Adipocyte (in vitro differentiated cells): ENCODE measurements around the gene MTX2.
"Not testable (repeated sequence)": the region's sequence is repeated elsewhere in the genome, so short reads cannot be mapped to it uniquely, and the experiment has no call there.

Experiments used
- DNase-seq: peaks from one replicate; pipeline ENCODE4 v3.0.0-alpha.2; 2015; ENCODE audit warnings: low read depth
- H3K27me3 ChIP-seq: replicated peaks from 2 replicates; pipeline ENCODE4 v1.7.0; 2013; ENCODE audit warnings: mild to moderate bottlenecking, low read length, moderate library complexity; ENCODE audit not compliant: control insufficient read depth, insufficient read depth
- H3K36me3 ChIP-seq: 2 replicates; pipeline ENCODE4 v1.7.0; 2013; ENCODE audit warnings: low read length, mild to moderate bottlenecking, moderate library complexity; ENCODE audit not compliant: control insufficient read depth, insufficient read depth, severe bottlenecking
- H3K4me1 ChIP-seq: 2 replicates; pipeline ENCODE4 v1.7.0; 2013; ENCODE audit warnings: mild to moderate bottlenecking, low read length, moderate library complexity; ENCODE audit not compliant: control insufficient read depth, insufficient read depth
- H3K4me3 ChIP-seq: 2 replicates; pipeline ENCODE4 v1.7.0; 2013; ENCODE audit warnings: mild to moderate bottlenecking, low read length, moderate library complexity
- H3K9ac ChIP-seq: 2 replicates; pipeline ENCODE4 v1.7.0; 2013; ENCODE audit warnings: mild to moderate bottlenecking, low read length, moderate library complexity
- H3K9me3 ChIP-seq: 2 replicates; pipeline ENCODE4 v1.7.0; 2013; ENCODE audit warnings: mild to moderate bottlenecking, low read length, moderate library complexity; ENCODE audit not compliant: control insufficient read depth

MTX2 gene

GRCh38 chr2:176291809-176292283 lies 22.6 kb downstream of the MTX2 start:
- H3K36me3 ChIP-seq = no peaks in the 10 kb centered on the region
- H3K4me1 ChIP-seq = peaks cover 17% of the 10 kb centered on the region
- no peak for DNase-seq
- H3K27me3 ChIP-seq = no peaks in the 10 kb centered on the region
- no peak overlapping the region for H3K4me3 ChIP-seq
- no peak overlapping the region for H3K9ac ChIP-seq
- no peaks in the 10 kb centered on the region for H3K9me3 ChIP-seq

- Histone ChIP-seq H3K27me3 (no peaks in the 10 kb centered on the region), H3K4me3 (no peak overlapping the region), H3K9me3 (no peaks in the 10 kb centered on the region)
These were observed 23.4 kb downstream of the MTX2 start for GRCh38 chr2:176292608-176293007.

GRCh38 chr2:176293334-176293733 lies 24.1 kb downstream of the MTX2 start:
- Histone ChIP-seq H3K36me3 (no peaks in the 10 kb centered on the region), H3K4me1 (peaks cover 20% of the 10 kb centered on the region)
- no peak for DNase-seq

More at GRCh38 chr2:176292608-176293007, 23.4 kb downstream of the MTX2 start:
- no peak for DNase-seq
- Histone ChIP-seq H3K36me3 (no peaks in the 10 kb centered on the region), H3K9ac (no peak overlapping the region), H3K4me1 (peaks cover 20% of the 10 kb centered on the region)

GRCh38 chr2:176297067-176297466 lies 27.8 kb downstream of the MTX2 start:
- no peaks in the 10 kb centered on the region for H3K27me3 ChIP-seq
- H3K9me3 ChIP-seq = no peaks in the 10 kb centered on the region
- no peak overlapping the region for H3K4me3 ChIP-seq
- DNase-seq = no peak
- H3K4me1 ChIP-seq = peaks cover 20% of the 10 kb centered on the region
- H3K36me3 ChIP-seq = peaks cover 7% of the 10 kb centered on the region
- H3K9ac ChIP-seq = no peak overlapping the region

More at GRCh38 chr2:176293334-176293733, 24.1 kb downstream of the MTX2 start:
- Histone ChIP-seq H3K9ac (no peak overlapping the region), H3K4me3 (no peak overlapping the region), H3K27me3 (no peaks in the 10 kb centered on the region), H3K9me3 (no peaks in the 10 kb centered on the region)

- Histone ChIP-seq H3K9me3 (no peaks in the 10 kb centered on the region), H3K4me1 (peaks cover 17% of the 10 kb centered on the region), H3K27me3 (no peaks in the 10 kb centered on the region), H3K9ac (no peak overlapping the region), H3K36me3 (peaks cover 7% of the 10 kb centered on the region), H3K4me3 (no peak overlapping the region)
- DNase-seq = no peak
These were observed 28.5 kb downstream of the MTX2 start for GRCh38 chr2:176297737-176298136.

GRCh38 chr2:176306020-176306419 lies 36.8 kb downstream of the MTX2 start:
- peaks cover 11% of the 10 kb centered on the region for H3K36me3 ChIP-seq
- DNase-seq, H3K27me3 ChIP-seq, H3K9me3 ChIP-seq, H3K4me1 ChIP-seq, H3K4me3 ChIP-seq, H3K9ac ChIP-seq: not testable (repeated sequence)

GRCh38 chr2:176317199-176317598 lies 48.0 kb downstream of the MTX2 start:
- Histone ChIP-seq H3K9ac (no peak overlapping the region), H3K36me3 (peaks cover 10% of the 10 kb centered on the region), H3K4me3 (no peak overlapping the region), H3K4me1 (no peaks in the 10 kb centered on the region), H3K9me3 (no peaks in the 10 kb centered on the region), H3K27me3 (no peaks in the 10 kb centered on the region)
- no peak for DNase-seq

- Histone ChIP-seq H3K36me3 (peaks cover 10% of the 10 kb centered on the region), H3K27me3 (no peaks in the 10 kb centered on the region)
These were observed 48.4 kb downstream of the MTX2 start for GRCh38 chr2:176317623-176318065.

GRCh38 chr2:176321916-176322315 lies 52.7 kb downstream of the MTX2 start:
- Histone ChIP-seq H3K4me3 (no peak overlapping the region), H3K9ac (no peak overlapping the region), H3K4me1 (no peaks in the 10 kb centered on the region), H3K36me3 (peaks cover 3% of the 10 kb centered on the region), H3K27me3 (no peaks in the 10 kb centered on the region), H3K9me3 (no peaks in the 10 kb centered on the region)
- no peak for DNase-seq

More at GRCh38 chr2:176317623-176318065, 48.4 kb downstream of the MTX2 start:
- no peaks in the 10 kb centered on the region for H3K4me1 ChIP-seq
- H3K9ac ChIP-seq = no peak overlapping the region
- H3K9me3 ChIP-seq = no peaks in the 10 kb centered on the region
- H3K4me3 ChIP-seq = no peak overlapping the region
- DNase-seq = no peak

- no peak for DNase-seq
- Histone ChIP-seq H3K36me3 (peaks cover 19% of the 10 kb centered on the region), H3K9me3 (no peaks in the 10 kb centered on the region), H3K4me3 (no peak overlapping the region), H3K27me3 (no peaks in the 10 kb centered on the region), H3K9ac (no peak overlapping the region), H3K4me1 (no peaks in the 10 kb centered on the region)
These were observed 55.6 kb downstream of the MTX2 start for GRCh38 chr2:176324862-176325261.

GRCh38 chr2:176325732-176326131 lies 56.5 kb downstream of the MTX2 start:
- DNase-seq = no peak

GRCh38 chr2:176328149-176328548 lies 58.9 kb downstream of the MTX2 start:
- no peaks in the 10 kb centered on the region for H3K9me3 ChIP-seq
- H3K27me3 ChIP-seq = no peaks in the 10 kb centered on the region
- DNase-seq = no peak
- H3K9ac ChIP-seq = no peak overlapping the region
- peaks cover 22% of the 10 kb centered on the region for H3K36me3 ChIP-seq
- H3K4me3 ChIP-seq = no peak overlapping the region
- H3K4me1 ChIP-seq = no peaks in the 10 kb centered on the region

More at GRCh38 chr2:176325732-176326131, 56.5 kb downstream of the MTX2 start:
- no peaks in the 10 kb centered on the region for H3K9me3 ChIP-seq
- H3K27me3 ChIP-seq = no peaks in the 10 kb centered on the region
- H3K4me1 ChIP-seq = no peaks in the 10 kb centered on the region
- H3K9ac ChIP-seq = no peak overlapping the region
- no peak overlapping the region for H3K4me3 ChIP-seq
- peaks cover 22% of the 10 kb centered on the region for H3K36me3 ChIP-seq
